NCI-H82 treated with DMSO at 0.1 percent for 48 hours (cell line): ENCODE data around the gene CBLN1.
A peak's percentile ranks its signal among the peaks of the same experiment; 100 is the strongest.
"Not testable (repeated sequence)": the region's sequence is repeated elsewhere in the genome, so short reads cannot be mapped to it uniquely, and the experiment has no call there.

ENCODE experiments used
- DNase-seq: peaks from one replicate; lab custom pipeline; 2025; ENCODE audit not compliant: unreplicated experiment; lab: John Stamatoyannopoulos, UW

CBLN1 gene

DNA sequence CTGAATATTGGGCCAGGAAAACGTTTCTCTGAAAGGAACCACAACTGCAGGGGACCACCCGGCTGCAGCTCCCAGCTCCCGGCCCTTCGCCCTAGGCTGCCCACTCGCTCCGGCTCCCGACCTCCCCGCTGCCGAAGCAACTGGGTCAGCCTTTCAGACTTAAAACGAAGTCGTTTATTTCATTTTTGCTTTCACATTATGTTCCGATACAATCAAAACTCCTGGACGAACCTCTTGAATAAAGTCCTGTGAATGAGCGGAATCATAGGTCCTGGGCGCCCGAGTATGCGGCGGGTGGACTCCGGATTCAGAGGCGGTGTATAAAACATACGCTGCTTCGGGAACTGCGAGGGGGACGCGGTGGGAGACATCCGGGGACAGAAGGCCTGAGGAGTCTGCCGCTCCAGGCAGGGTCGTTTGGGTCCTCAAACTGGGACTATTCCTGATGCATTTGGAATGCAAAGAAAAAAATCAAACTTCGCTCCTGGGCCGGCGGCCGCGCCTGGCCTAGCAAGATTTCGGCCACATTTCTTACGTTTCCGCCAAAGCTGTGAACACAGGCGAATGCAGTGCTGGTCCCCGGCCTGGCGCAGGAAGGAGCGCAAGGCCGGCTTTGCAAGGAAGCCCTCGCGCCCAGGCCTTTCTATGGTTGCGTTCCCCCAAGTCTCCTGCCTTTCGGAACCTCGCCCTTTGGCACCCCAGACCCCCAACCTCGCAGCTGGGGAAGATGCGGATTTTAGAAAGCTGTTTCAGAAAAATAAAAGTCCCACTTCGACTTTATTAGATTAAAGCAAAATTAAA, 3.7 kb downstream of the CBLN1 start:
- no peak for DNase-seq

DNA sequence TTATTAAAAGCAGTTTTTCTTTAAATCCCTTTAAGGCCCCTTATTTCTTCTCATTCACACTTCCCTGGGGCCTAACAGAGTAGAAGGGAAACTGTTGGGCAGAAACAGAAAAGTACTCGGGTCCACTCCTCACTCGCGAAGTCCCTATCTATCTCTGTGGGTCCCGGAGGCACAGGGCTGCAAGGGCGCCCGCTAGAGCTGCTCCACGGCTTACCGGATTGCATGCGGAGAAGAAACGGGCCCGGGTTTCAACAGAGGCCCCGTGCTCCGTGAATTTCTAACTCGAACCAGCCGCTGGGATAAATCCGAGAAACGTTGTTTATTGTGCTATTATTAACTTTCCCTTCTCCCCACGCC, 4.3 kb downstream of the CBLN1 start:
- no peak for DNase-seq

DNA sequence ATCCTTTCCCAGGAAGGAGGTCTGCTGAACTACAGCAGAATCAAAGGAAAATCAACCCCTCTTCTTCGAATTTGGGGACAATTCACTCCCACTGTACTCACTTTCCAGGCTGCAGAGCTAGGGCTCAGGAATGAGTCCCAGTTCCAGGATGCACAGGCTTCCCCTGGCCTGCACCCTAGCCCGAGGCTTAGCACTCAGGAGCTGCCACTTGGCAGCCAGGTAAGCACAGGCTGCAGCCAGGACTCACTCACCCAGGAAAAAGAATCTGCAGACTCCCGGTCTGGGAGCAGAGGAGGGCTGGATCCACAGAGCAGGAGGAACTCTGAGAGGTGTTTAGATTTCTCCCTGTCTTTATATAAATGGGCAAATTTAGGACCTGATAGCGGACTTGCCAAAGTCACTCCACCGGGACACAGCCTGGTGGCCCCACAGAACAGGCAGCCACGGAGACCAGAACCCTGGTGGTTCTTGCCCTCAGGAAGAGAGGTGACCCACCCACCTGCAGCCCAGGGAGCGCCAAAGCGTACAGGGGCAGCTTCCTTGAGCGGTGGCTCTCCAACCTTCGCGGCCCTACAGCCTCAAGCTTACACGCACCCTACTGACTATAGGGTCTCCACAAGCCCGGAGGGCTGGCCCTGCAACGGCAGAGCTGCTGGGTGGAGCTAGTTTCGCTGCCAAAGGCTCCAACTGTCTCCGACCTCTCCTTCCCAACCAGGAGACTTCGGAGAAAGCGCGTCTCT, 4.8 kb downstream of the CBLN1 start:
- DNase-seq = no peak

- DNase-seq = no peak
These were observed 5.8 kb downstream of the CBLN1 start for GRCh38 chr16:49275870-49276269.

- no peak for DNase-seq
These were observed 6.4 kb downstream of the CBLN1 start for GRCh38 chr16:49275050-49275730.

- DNase-seq = peak; percentile 10
These were observed 7.0 kb downstream of the CBLN1 start for GRCh38 chr16:49274591-49274990.

DNA sequence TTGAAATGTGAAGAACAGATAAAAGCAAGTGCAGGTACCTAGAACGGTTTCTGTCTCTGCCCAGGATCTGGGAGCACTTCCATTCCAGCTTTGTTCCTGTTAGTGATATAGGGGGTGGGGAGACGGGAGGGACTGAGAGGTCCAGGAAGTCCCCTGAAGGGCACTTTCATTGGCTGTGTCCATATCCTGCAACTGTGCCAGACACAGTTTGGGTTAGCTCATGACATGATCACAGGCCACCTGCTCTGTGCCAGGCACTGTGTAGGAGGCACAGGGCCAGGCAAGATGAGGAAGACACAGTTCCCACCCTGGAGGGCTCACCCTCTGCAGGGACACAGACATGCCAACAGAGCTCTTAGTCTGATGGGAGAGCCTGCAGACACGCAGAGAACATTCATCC, 7.9 kb downstream of the CBLN1 start:
- no peak for DNase-seq

DNA sequence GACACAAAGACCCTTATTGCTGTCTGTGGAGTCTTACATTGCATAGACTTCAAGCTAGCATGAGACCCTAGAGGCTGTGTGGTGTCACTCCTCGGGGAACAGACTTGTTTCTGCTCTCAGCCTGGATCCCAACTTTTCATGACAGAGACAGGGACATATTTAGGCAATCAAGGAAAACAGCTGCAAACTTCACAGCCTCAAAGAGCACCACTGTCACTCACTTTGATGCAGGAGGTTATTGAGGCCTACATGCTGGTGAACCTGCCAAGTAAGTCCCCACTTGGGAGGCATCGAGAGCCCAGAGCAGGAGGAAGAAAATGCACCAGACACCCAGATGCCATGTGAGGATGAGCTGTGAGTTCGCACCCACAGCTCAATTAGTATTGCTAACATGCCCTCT, 10.3 kb downstream of the CBLN1 start:
- DNase-seq = no peak

GRCh38 chr16:49269201-49269600, 12.4 kb downstream of the CBLN1 start:
- DNase-seq = no peak

DNA sequence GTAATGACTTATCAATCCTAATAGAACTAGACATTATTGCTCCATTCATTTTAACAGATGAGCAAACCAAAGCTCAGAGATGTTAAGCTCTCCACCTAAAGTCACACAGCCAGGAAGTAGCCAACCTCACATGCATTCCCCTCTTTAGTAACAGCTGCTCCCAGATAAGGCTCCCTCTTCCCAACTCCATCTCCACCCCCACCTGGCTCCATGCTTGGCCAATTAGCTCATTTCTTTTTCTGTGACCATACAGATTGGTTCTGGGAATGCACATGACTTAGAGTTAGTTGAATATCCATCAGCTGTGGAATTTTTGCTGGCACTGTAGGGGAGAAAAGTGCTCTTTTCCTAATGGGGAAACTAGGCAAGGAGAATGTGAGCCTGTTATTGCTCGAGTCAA, 13.0 kb downstream of the CBLN1 start:
- DNase-seq = no peak

- peak; percentile 58 for DNase-seq
These were observed 19.1 kb downstream of the CBLN1 start for GRCh38 chr16:49262501-49262900.

DNA sequence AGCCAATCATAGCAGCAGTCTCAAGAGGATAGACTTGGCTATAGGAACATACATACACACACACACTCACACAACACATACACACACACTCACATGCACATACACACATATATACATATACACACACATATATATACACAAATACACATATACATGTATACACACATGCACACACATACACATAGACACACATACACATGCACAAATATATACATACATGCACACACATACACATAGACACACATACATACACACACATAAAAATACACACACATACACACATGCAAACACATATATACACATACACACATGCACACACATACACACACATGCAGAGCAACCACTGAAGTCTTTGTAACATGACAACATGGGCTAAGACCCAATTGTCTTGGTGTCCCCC, 19.7 kb downstream of the CBLN1 start:
- DNase-seq = no peak

- DNase-seq = no peak
These were observed 20.6 kb downstream of the CBLN1 start for GRCh38 chr16:49260956-49261530.

- no peak for DNase-seq
These were observed 21.4 kb downstream of the CBLN1 start for GRCh38 chr16:49260253-49260652.

GRCh38 chr16:49259330-49259729, 22.3 kb downstream of the CBLN1 start:
- DNase-seq = no peak

DNA sequence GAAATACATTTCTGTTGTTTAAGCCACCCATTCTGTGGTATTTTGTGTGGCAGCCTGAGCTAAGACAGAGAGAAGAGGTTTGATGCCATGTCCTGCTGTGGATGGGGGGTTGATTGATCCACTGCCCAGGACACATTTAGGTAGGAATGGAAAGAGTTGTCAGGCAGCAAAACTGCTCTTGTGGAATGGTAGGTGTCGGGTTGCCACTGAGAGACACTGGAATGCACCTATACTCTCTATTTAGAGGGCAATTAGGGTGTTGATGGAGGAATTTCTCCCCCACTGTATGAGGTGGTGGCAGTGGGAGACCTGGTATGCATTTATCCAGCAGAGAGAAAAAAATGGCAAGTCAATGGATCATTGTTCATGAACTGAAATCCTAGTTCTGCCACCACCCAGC, 30.9 kb downstream of the CBLN1 start:
- no peak for DNase-seq

DNA sequence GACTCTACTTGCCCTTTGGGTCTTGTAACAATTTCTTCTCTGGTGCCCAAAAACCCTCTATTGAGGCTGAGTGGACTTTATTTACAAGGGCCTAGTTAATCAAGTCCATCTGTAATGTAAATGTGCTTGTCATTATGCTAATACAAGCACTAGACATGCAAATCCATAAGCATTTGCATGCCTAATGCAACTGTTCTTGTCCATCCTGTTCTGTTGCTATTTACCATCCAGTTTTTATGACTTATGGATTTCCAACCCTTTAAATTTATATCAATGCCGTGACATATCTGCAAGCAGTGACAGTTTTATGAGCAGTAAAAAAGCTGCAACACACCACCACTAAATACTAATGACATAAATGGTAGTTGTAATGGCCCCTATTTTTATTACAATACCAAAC, 33.4 kb downstream of the CBLN1 start:
- DNase-seq = no peak

DNA sequence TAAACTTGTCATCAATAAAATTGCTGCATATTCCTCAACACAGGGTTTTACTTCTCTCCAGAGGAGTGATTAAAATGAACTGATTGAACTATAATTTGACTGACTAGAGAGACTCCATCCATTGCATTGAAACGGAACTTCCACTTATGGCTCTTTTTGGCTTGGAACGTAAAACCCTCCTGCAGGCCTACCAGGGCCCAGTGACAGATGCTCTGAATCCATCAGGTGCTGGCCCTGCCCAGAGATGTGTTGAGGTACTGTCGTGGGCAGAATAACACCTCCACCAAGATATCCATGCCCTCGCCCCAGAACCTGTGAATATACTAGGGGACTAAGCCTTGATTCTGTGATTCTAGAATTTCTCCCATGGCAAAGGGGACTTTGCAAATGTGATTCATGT, 45.4 kb downstream of the CBLN1 start:
- no peak for DNase-seq

GRCh38 chr16:49228335-49228734, 53.3 kb downstream of the CBLN1 start:
- DNase-seq = not testable (repeated sequence)
